Measurements from ENCODE around the gene EFS.
"Not testable (repeated sequence)": the region's sequence is repeated elsewhere in the genome, so short reads cannot be mapped to it uniquely, and the experiment has no call there.

Gene EFS

DNA sequence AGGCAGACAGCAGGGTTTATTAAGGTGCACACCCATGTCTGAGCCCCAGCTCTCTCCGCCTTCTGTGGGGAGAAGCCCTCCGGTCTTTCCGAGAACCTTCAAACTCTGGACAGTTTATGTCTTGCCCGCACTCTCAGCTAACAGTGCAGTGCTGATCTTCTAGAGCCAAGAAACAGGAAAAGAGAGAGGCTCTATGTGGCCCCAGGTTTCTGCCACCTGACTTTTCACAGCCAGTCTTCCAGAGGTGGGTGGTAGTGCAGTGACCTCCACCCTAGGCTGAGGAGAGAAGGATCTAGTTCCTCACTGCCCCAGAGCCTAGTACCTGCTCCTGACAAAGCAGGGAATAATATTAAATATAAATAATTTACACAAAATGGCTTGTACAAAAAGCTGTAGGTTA lies 8.3 kb downstream of the EFS start:
- no peak for DNase-seq

DNA sequence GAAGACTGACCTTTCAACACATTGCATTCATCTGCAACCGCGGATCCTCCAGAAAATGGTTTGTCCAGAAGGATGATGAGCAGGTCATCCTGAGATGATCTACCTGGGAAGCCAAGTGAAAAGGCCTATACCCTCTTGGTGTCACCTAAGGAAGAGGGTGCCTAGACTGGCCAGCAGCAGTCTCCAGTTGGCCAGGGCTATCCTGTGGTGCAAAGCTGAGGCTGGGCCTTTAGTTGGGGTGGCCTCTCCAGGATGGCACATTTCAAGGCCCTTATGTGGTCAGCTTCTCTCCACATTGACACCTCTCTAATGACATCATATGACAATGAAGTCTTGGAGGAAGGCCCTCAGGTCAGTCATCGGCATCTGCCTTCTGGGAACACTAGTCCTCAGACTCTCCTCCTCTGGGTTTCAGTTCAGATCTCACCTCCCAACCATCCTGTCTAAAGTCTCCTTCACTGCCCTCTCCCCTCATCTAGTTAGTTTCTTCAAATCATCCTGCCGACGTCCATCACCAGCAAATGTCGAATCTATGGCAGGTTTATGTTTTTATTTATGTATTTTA lies 9.0 kb downstream of the EFS start:
- no peak for DNase-seq

DNA sequence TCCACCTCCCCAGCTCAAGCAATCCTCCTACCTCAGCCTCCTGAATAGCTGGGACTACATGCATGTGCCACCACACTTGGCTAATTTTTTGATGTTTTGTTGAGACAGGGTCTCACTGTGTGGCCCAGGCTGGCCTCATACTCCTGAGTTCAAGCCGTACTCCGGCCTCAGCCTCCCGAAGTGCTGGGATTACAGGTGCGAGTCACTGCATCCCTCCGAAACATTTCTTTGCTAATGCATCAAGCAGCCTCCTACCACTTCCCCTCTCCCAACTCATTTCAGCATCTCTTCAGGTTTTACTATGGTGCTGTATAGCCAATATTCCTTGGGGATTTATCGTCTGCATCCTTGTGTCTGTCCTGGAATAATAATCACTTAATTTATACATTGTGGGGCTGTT lies 10.0 kb downstream of the EFS start:
- no peak for DNase-seq

DNA sequence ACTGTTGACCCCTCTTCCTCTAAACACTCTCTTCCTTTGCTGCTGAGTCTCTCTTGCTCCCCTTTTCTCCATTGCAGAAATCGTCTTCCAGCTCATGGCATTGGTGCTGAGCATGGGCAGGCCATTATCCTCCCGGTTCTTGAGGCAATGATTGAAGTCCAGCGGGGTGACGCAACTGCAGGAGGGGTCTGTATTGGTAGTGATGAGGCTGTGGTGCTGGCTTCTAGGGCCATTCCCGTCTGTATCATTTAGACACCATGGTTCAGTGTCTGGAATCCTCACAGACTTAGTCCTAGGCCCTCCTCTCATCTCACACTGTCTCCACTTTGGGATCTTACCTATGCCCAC lies 11.6 kb downstream of the EFS start:
- no peak for DNase-seq

DNA sequence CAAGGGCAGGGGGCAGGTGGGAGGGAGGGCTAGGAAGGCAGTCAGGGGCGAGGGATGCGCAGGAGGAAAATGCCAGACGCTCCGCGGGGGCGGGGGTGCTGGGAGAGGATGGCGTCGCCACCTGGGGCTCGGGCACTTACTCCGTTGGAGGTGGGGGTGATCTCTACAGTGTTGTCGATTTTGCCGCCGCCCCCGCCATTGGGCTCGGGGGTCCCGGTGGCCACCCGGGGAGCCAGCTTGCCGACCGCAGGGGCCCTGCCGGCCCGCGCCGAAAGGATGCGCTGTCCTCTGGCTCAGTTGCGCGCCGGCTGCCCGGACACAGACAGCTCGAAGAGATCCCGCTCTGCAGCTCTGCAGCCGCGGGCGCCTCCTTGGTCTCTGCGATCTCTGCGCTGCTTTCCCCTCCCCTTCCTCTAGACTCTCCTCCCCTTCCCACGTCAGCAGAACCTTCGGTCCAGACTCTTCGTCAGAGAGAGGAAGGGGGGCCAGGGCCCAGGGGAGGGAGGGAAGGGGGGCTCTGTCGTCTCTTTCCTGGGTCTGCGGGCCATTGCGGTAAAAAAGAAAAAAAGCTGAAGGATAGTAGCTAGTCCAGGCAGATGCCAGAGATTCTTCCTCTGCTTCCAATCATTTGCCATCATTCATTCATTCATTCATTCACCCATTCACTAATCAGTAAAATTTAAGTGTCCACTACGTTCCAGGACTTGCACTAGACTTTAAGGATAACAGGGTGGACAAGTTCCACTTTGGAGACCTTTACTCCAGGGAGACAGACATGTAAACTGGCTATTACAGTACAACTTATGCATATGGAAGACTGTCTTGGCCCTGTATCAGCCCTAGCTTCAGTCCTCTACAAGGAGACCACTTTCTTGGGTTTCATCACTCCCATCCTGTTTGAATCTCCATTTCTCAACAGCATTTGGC lies 12.2 kb downstream of the EFS start, which contains the start of gene SLC22A17:
Gene SLC22A17, minus strand, starts transcription at position 382 of the 927 bp plus-strand sequence.
- no peak for DNase-seq

DNA sequence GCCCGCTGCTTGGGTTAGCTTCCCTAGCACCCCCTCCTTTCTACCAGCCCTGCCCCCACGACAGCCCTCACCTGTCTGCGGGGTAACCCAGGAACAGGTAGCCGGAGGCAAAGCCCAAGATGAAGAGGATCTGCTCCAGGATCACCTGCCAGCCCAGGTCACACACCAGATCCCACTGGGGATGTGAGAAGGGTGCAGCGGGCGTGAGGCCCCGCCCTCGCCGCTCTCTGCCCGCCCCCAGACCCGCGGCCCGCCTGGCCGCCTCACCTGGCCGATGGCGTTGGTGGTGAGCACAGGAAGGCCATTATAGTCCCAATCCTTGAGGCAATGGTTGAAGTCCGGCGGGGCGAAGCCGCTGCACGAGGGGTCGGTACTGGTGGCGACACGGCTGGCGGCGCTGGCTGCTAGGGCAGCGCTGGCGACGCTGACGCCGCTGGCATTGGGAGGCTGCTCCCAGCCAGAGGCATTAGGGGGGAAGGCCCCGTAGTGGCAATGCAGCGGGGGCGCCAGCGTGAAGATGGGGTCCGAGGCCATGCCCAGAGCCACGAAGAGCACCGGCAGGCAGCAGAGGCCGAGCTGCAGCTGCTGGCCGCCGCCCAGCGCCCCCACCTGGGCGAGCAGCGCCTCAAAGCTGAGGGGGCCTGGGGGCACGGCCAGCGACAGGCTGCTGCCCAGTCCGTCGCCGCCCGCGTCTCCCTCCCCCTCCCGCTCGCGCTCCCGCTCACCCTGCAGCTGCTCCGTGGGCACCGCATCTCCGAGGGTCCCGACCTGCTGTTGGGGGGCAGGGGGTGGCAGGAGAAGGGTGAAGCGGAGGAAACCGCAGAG lies 13.1 kb downstream of the EFS start:
- DNase-seq, result no peak

DNA sequence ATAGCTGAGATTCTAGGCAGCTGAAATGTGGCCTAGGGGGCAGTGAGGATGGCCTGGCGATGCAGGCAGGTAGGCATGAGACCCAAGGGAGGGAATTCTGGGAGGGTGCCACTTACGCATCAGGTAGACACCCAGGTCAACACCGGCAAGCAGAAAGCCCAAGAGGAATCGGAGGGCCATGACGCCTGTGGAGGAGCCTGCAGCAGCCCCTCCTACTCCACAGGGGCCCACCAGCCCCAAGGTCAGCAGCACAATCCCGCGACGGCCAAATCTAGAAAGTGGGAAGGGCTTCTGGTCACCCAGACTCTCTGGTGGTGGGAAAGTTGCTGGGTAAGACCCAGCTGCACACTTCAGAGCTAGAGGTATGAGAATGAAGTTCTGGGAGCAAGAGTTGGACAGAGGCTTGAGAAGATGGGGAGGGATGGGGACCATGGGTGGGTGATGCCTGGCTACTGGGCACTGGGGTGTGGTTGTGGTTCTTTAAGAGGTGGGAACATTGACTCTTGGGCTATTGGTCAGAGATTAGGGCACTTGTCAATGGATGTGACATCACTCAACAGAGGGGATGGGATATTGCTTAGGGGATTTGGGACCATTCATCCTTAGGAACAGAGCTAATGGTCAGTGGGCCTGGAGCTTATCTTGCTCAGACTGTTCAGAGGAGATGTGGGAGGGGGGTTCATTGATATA lies 15.7 kb downstream of the EFS start:
- no peak for DNase-seq

DNA sequence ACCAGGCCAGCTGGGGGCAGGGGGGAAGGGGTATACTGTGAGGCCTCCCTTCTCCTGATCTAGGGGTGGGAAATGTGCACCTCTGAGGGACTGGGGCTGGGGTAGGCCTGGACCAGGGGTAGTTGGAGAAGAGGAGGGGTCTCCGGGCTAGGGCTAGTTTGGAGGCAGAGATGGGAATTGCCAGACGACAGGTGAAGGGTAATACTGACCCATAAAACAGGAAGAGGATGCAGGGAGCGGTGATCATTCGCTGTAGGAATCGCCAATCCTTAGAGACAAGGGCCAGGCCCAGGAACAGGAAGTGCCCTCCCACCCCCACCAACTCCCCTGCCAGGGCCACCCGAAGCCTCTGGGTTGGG lies 16.7 kb downstream of the EFS start:
- DNase-seq, result no peak

DNA sequence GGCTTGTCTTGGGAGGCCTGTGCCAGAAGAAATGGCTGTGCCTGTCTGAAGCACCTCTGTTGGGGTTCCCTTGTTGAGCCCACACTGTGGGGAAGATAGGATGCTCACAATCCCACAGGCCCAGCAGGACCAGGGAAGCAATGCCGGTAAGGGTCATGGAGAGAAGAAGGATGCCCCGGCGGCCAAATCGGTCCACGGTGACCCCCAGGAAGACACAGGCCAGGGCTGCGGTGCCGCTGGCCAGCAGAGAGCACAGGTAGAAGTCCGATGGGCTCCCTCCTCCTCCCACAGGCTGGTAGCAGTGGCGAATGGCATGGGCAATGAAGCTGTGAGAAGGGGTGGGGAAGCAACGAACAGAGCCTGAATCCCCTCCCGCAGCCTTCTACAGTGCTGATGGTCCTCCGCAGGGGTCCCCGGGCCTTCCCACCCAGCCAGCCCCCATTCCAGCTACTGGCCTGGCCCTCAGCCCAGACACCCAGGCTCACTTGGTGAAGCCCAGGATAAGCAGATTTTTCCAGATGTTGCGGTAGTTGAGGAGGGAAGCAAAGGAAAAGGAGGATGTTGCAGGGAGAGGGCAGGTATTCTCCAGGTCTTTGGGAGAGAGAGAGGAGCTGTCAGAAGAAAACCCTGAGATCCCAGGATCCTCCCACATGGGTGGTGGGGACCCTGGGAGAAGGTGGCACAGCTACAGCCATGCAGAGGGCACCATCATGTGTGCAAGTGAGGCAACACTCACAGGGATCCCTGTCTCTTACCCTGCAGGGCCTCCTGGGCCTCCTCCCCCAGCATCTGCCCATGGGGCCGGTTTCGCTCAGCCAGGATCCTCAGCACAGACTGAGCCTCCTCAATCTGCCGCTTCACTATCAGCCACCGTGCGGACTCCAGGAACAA lies 17.3 kb downstream of the EFS start:
- DNase-seq, result no peak

DNA sequence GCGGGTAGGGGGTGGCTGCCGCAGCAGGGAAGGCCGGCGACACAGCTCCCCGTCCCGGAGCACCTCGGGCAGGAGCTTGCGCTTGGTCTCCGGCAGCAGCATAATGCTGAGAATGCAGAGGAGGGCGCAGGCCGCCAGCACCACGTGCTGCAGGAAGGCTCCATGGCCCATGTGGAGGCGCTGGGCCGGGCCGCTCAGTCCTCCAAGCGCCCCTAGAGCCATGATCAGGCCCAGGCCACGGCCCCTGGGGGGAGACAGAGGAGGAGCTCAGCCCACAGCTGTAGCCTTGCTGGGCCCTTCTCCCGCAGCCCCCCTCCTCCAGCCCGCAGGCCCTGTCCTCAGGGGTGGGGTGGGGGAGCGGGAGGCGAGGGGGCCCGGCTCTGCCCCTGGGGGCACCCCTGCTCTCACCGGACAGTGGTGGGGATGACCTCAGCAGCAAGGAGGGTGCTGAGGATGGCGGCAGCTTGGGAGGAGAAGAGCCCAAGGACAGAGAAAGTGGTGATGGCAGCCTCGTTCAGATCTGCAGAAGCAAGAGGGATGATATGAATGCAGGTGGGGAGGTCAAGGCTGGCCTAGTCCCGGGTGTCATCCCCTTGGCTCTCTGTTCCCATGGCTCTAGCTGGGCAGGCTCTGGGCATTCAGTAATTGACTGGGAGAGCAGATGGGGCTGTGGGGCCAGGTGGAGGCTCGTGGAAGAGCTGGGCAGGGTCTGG lies 18.1 kb downstream of the EFS start:
- DNase-seq, result no peak

DNA sequence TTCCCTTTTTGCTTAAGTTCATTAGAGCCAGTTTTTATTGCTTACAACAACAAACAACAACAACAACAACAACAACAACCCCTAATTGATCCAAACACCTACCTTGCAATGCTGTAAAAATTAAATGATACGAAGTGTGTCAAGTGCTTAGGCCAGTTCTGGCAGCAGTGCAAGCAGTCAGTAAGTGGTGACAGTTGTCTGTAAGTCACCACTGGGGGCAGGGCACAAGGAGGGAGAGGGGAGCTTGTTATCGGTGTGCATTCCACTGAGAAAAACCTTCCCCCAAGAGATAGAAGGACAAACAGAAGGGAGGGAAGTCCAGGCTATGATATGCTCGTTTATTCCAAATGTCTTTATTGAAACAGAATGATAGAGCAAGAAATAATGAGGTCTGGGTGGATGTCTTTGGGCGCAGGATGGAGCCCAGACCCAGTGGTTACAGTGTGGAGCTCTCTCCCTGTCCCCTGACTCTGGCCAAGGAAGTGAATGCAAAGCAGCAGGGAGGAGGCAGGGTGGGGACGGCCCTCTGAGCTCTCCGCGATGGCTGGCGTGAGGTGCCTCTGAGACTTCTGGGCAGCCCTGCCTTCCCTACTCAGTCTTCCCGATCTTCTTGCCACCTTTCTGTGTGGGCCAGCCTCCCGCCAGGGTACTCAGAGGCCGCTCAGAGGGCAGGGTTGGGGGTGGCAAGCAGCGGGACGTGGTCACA lies 18.8 kb downstream of the EFS start:
- no peak for DNase-seq

DNA sequence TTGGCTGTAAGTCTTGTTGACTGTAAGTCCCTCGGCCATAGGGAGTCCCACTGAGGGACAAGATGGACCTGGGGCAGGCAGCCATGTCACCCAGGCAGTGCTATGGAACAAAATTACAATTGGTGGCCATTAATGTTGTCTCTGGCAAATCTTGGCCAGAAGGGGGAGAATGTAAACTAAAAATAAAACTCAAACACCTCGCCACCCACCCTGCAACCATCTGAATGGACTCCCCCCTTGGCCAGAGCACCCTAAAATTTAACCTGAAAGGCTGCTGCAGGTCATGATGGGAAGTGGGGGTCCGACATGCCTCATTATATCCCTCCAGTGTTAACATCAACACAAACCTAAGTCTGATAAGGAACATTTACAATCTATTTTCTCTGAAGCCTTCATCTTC lies 20.5 kb downstream of the EFS start:
- no peak for DNase-seq

DNA sequence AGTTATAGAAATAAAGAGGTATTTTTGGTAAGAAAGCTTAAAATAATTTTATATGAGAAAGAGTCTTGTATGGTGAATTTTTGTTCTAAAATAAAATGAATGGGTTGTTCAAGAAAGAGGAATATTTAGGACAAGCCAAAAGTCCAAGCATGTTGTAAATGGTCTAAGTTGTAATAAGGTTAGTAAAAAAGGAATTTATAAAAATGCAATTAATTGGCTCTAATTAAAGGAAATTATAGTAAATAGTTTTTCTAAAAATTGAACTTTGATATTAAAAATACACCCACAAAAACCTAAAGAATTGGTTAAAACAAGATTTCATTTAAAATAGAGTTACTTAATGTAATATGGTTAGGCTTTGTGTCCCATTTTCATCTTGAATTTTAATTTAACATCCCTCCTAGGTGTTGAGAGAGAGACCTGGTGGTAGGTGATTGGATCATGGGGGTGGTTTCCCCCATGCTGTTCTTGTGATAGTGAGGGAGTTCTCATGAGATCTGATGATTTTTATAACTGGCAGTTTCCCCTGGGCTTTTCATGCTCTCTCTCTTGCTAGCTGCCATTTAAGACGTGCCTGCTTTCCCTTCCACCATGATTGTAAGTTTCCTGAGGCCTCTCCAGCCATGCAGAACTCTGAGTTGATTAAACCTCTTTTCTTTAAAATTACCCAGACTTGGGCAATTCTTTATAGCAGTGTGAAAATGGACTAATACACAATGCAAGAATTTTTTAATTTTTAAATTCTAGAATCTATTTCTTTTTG lies 25.3 kb downstream of the EFS start:
- no peak for DNase-seq

DNA sequence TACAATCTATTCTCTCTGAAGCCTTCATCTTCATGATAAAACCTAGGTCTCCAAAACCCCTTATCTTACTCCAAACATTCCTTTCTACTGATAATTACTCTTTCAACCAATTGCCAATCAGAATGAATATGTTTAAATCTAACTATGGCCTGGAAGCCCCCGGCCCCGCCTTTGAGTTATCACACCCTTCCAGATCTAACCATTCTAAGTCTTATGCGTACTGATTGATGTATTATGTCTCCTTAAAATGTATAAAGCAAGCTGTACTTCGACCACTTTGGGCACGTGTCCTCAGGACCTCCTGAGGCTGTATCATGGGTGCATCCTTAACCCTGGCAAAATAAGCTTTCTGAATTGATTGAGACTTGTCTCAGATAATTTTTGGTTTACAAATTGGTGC lies 29.3 kb downstream of the EFS start:
- DNase-seq, result no peak

DNA sequence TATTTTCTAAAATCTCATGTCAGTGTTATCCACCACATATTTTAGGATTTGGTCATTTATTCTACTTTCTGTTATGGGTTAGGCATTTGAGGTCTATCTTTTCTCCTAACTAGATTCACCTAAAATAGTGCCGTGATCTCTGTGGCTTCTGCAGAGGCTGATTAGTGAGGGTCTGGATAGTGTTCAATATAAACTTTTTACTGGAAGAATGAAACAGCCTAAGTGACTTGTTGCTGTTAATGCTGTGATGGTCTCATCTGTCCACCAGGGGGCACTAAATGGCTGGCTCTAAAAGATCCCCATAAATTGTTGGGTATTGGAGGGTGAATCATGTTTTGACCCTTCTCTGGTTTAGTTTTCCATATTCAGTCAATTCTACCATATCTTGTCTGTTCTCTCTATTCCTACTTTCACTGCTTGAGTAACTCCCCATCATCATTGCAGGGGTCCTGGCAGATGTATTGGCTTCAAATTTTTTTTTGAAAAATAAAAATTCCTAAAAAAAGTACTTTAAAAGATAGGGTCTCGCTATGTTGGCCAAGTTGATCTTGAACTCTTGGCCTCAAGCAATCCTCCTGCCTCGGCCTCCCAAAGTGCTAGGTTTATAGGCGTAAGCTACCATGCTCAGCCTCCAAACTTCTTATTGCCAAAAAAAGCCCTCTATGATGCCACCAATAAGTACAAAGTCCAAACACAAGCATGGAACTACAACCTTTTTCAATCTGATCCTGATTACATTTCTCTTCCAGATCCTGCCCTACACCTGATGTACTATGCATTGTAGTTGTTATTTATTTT lies 36.8 kb downstream of the EFS start:
- DNase-seq, result no peak

DNA sequence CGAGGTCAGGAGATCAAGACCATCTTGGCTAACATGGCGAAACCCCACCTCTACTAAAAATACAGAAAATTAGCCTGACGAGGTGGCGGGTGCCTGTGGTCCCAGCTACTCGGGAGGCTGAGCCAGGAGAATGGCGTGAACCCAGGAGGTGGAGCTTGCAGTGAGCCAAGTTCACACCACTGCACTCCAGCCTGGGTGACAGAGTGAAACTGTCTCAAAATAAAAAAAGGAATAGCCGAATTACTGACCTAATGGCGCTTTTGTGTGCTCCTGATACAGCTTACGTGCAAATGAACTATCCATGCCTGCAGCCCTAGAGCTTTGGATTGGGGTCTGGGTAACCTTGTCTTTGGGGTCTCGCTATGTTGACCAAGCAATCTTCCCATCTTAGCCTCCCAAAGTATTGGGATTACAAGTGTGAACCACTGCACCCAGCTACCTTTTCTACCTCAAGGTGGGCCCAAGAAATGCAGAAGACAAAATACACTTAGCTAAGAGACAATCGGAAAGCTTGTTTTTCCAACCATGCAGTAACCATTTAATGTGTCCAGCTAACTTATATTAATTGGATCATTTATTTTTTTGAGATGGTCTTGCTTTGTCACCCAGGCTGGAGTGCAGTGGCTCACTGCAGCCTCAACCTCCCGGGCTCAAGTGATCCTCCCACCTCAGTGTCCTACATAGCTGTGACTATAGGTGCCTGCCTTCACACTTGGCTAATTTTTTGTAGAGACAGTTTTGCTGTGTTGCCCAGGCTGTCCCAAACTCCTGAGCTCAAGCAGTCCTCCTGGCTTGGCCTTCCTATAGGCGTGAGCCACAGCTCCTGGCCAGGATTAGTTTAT lies 38.3 kb downstream of the EFS start:
- DNase-seq, result no peak

DNA sequence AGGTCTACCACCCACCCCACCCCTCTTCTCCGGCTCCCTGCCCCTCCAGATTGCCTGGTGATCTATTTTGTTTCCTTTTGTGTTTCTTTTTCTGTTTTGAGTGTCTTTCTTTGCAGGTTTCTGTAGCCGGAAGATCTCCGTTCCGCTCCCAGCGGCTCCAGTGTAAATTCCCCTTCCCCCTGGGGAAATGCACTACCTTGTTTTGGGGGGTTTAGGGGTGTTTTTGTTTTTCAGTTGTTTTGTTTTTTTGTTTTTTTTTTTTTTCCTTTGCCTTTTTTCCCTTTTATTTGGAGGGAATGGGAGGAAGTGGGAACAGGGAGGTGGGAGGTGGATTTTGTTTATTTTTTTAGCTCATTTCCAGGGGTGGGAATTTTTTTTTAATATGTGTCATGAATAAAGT lies 39.2 kb downstream of the EFS start:
- DNase-seq, result not testable (repeated sequence)

DNA sequence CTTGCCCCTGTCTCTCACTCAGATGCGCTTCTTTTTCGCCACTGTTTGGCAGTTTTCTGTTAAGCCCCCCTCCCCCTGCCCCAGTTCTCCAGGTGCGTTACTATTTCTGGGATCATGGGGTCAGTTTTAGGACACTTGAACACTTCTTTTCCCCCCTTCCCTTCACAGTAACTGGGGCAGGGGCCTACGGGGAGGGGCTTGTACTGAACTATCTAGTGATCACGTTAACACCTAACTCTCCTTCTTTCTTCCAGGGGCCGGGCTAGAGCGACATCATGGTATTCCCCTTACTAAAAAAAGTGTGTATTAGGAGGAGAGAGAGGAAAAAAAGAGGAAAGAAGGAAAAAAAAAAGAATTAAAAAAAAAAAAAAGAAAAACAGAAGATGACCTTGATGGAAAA lies 40.0 kb downstream of the EFS start:
- no peak for DNase-seq
